Sigmoid colon (tissue), 7 donors: Measurements from ENCODE around the gene MFAP1. TPM values are rescaled to one million over a fixed set of nuclear protein-coding genes. Genes with fewer than 3 reads are reported as not detected.
"Not testable (repeated sequence)": the region's sequence is repeated elsewhere in the genome, so short reads cannot be mapped to it uniquely, and the experiment has no call there.

Experiments
- DNase-seq: peaks from one replicate; pipeline ENCODE4 v3.0.0-alpha.2; 2019
- H3K27ac ChIP-seq, 4 donors: fragments of 200-600 bp; sonication (generic); one replicate each; pipeline ENCODE4 v1.5.1; 2016 to 2019; ENCODE audit warnings: mild to moderate bottlenecking in 1 of 4
- H3K27me3 ChIP-seq, 3 donors: fragments of 200-600 bp; sonication (generic); one replicate each; pipeline ENCODE4 v1.5.1; 2019; ENCODE audit warnings: mild to moderate bottlenecking in 1 of 3
- H3K36me3 ChIP-seq, 4 donors: fragments of 200-600 bp; sonication (generic); one replicate each; pipeline ENCODE4 v1.5.1; 2016 to 2019
- H3K4me1 ChIP-seq, 4 donors: fragments of 200-600 bp; sonication (generic); one replicate each; pipeline ENCODE4 v1.5.1; 2017 to 2019
- H3K4me3 ChIP-seq, 4 donors: fragments of 200-600 bp; sonication (generic); one replicate each; pipeline ENCODE4 v1.5.1; 2017 to 2019; ENCODE audit warnings: mild to moderate bottlenecking in 2 of 4, moderate library complexity in 1 of 4
- H3K9me3 ChIP-seq, 4 donors: fragments of 200-600 bp in 3 of 4; sonication (generic) in 3 of 4; one replicate each; pipeline versions ENCODE4 v1.5.1 to v1.6.1; 2013 to 2019
- CTCF ChIP-seq, 4 experiments: fragments of 450-650 bp in 3 of 4; fragments of 200-600 bp in 1 of 4; IDR thresholded peaks; one replicate each; pipeline ENCODE4 v1.5.1; 2016 to 2019; ENCODE audit warnings: antibody characterized with exemption in 4 of 4, mild to moderate bottlenecking in 3 of 4, moderate library complexity in 2 of 4
- EP300 ChIP-seq, 4 donors: sonication (generic); formaldehyde crosslinking; IDR thresholded peaks; one replicate each; pipeline ENCODE4 v1.6.1; 2017; ENCODE audit warnings: antibody characterized with exemption in 4 of 4
- POLR2A ChIP-seq, 2 donors: fragments of 450-650 bp; IDR thresholded peaks; one replicate each; pipeline ENCODE4 v1.6.1; 2016; ENCODE audit warnings: antibody characterized with exemption in 2 of 2, mild to moderate bottlenecking in 2 of 2, moderate library complexity in 2 of 2
- POLR2AphosphoS5 ChIP-seq, 4 donors: sonication (generic); formaldehyde crosslinking; IDR thresholded peaks; one replicate each; pipeline ENCODE4 v1.6.1; 2017; ENCODE audit warnings: antibody characterized with exemption in 4 of 4
- WGBS, 2 donors: extraction: QIAGEN DNeasy Blood & Tissue Kit; methylation state at CpG; one replicate each; pipeline ENCODE4 v1.1.7; 2013; 5-methylcytosine and 5-hydroxymethylcytosine counted together
- intact Hi-C: fragments of 100-400 bp; cut with DNase I; formaldehyde crosslinking; loops from one replicate; pipeline ENCODE4 v1.15.1; 2023
- polyA plus RNA-seq, 3 donors: library from polyadenylated mRNA; stranded (reverse); fragments of 200-250 nt; gene quantifications; one replicate each; pipeline ENCODE4 v1.2.3, GENCODE V29; 2013
- total RNA-seq, 4 donors: library from RNA; depleted of rRNA; stranded (reverse); fragments of >200 nt; gene quantifications; one replicate each; pipeline ENCODE4 v1.1.0, GENCODE V29; 2016
- donor health status: healthy with polysubstance abuse.
- donor health status: Bipolar disorder and iron deficiency.
- donor health status: healthy.

MFAP1 gene
- total and polyA plus RNA-seq, 7 donors, result 12.7 to 27.0 (median 20.0) TPM

GRCh38 chr15:43852607-43853006 is 28.1 kb upstream of the MFAP1 start:
- TF ChIP-seq POLR2A (IDR thresholded peaks at IDR 0.05), result no peak
- TF ChIP-seq POLR2AphosphoS5 (IDR thresholded peaks at IDR 0.05), result no peak
- H3K9me3 ChIP-seq, result no peaks in the 10 kb centered on the region
- intact Hi-C loops, result no loop called here
- no peaks in the 10 kb centered on the region for H3K4me1 ChIP-seq
- peaks cover 0 to 38% (median 8%) of the 10 kb centered on the region in 4 donors for H3K36me3 ChIP-seq
- no peak for DNase-seq
- no peak overlapping the region for H3K27ac ChIP-seq
- H3K4me3 ChIP-seq, result no peak overlapping the region
- WGBS, 2 donors, result 96 to 97% methylated on average over 4 of the region's 4 CpGs
- no peaks in the 10 kb centered on the region for H3K27me3 ChIP-seq

- WGBS, 2 donors, result 98% methylated on average over 3 of the region's 3 CpGs
- DNase-seq, result no peak
- H3K27ac ChIP-seq, result no peak overlapping the region
- intact Hi-C loops, result no loop called here
- peaks cover 0 to 37% (median 8%) of the 10 kb centered on the region in 4 donors for H3K36me3 ChIP-seq
- no peak overlapping the region for H3K4me3 ChIP-seq
- H3K9me3 ChIP-seq, result no peaks in the 10 kb centered on the region
- TF ChIP-seq CTCF (IDR thresholded peaks at IDR 0.05) (no peak), EP300 (IDR thresholded peaks at IDR 0.05) (no peak), POLR2AphosphoS5 (IDR thresholded peaks at IDR 0.05) (no peak), POLR2A (IDR thresholded peaks at IDR 0.05) (no peak)
- no peaks in the 10 kb centered on the region for H3K4me1 ChIP-seq
- H3K27me3 ChIP-seq, result no peaks in the 10 kb centered on the region
These were observed 26.8 kb upstream of the MFAP1 start for GRCh38 chr15:43851251-43851650.

- intact Hi-C loops, result no loop called here
- TF ChIP-seq POLR2AphosphoS5 (IDR thresholded peaks at IDR 0.05) (no peak), CTCF (IDR thresholded peaks at IDR 0.05) (no peak), POLR2A (IDR thresholded peaks at IDR 0.05) (no peak), EP300 (IDR thresholded peaks at IDR 0.05) (no peak)
- Histone ChIP-seq H3K4me1 (no peaks in the 10 kb centered on the region), H3K9me3 (no peaks in the 10 kb centered on the region), H3K27me3 (no peaks in the 10 kb centered on the region), H3K4me3 (no peak overlapping the region), H3K36me3 (peaks cover 0 to 45% (median 0%) of the 10 kb centered on the region in 4 donors), H3K27ac (no peak overlapping the region)
- DNase-seq, result no peak
These were observed 20.9 kb upstream of the MFAP1 start for GRCh38 chr15:43845421-43845820.

GRCh38 chr15:43832485-43832884 is 8.0 kb upstream of the MFAP1 start:
- WGBS, 2 donors, result 95% methylated on average over 6 of the region's 6 CpGs
- H3K4me3 ChIP-seq, intact Hi-C loops: not testable (repeated sequence)

GRCh38 chr15:43831519-43832052 is 7.1 kb upstream of the MFAP1 start:
- DNase-seq, H3K27ac ChIP-seq, H3K9me3 ChIP-seq, H3K27me3 ChIP-seq, intact Hi-C loops, H3K4me3 ChIP-seq: not testable (repeated sequence)
- WGBS, 2 donors, result 95% methylated on average over 14 of the region's 14 CpGs
- Histone ChIP-seq H3K36me3 (peaks cover 0 to 18% (median 0%) of the 10 kb centered on the region in 4 donors), H3K4me1 (peaks cover 0 to 17% (median 12%) of the 10 kb centered on the region in 4 donors)

More at GRCh38 chr15:43832485-43832884, 8.0 kb upstream of the MFAP1 start:
- not testable (repeated sequence) for H3K9me3 ChIP-seq, H3K27ac ChIP-seq, H3K27me3 ChIP-seq, DNase-seq
- Histone ChIP-seq H3K4me1 (peaks cover 0 to 11% (median 6%) of the 10 kb centered on the region in 4 donors), H3K36me3 (peaks cover 0 to 19% (median 0%) of the 10 kb centered on the region in 4 donors)

- intact Hi-C loops, H3K4me3 ChIP-seq, H3K9me3 ChIP-seq, DNase-seq, H3K27ac ChIP-seq, H3K27me3 ChIP-seq: not testable (repeated sequence)
- H3K4me1 ChIP-seq, result peaks cover 0 to 23% (median 17%) of the 10 kb centered on the region in 4 donors
- H3K36me3 ChIP-seq, result peaks cover 0 to 10% (median 0%) of the 10 kb centered on the region in 4 donors
- WGBS, 2 donors, result 89 to 95% methylated on average over 9 of the region's 9 CpGs
These were observed 6.3 kb upstream of the MFAP1 start for GRCh38 chr15:43830691-43831275.

- intact Hi-C loops, H3K36me3 ChIP-seq, H3K4me3 ChIP-seq, H3K9me3 ChIP-seq, H3K27me3 ChIP-seq, H3K27ac ChIP-seq, DNase-seq: not testable (repeated sequence)
- 88 to 92% methylated on average over 9 of the region's 9 CpGs for WGBS, 2 donors
- H3K4me1 ChIP-seq, result peaks cover 0 to 23% (median 19%) of the 10 kb centered on the region in 4 donors
These were observed 5.6 kb upstream of the MFAP1 start for GRCh38 chr15:43829951-43830540.
